SU-DHL-6 (cell line): ENCODE results near the gene STRBP.

Source experiments
- H2AFZ ChIP-seq: fragments of 200-600 bp; sonication (generic); 2 replicates; pipeline ENCODE4 v1.6.1; 2014; ENCODE audit warnings: low read depth, mild to moderate bottlenecking, moderate library complexity, mixed read lengths, antibody characterized with exemption, low read length; ENCODE audit not compliant: severe bottlenecking
- H3F3A ChIP-seq: fragments of 200-600 bp; shearing (Covaris generic); 2 replicates; pipeline ENCODE4 v1.6.0; 2016; ENCODE audit warnings: antibody characterized with exemption, mild to moderate bottlenecking; ENCODE audit not compliant: insufficient read depth
- H3K27ac ChIP-seq: fragments of 200-600 bp; sonication (generic); 2 replicates; pipeline ENCODE4 v1.5.1; 2016; ENCODE audit warnings: low read depth, mild to moderate bottlenecking, low read length, moderate library complexity, mixed read lengths
- H3K27me3 ChIP-seq: fragments of 200-600 bp; sonication (generic), shearing (Covaris generic); 2 replicates; pipeline ENCODE4 v1.6.0; 2014; ENCODE audit warnings: mild to moderate bottlenecking, low read length
- H3K36me3 ChIP-seq: fragments of 200-600 bp; sonication (generic); 2 replicates; pipeline ENCODE4 v1.6.1; 2014; ENCODE audit warnings: mild to moderate bottlenecking, low read length, mixed read lengths
- H3K4me2 ChIP-seq: fragments of 300-600, 200-600 bp; shearing (Covaris generic), sonication (generic); 2 replicates; pipeline ENCODE4 v1.6.0; 2014; ENCODE audit warnings: low read length, low read depth, mild to moderate bottlenecking; ENCODE audit not compliant: poor library complexity, severe bottlenecking
- H3K4me3 ChIP-seq: fragments of 200-600 bp; sonication (generic); 2 replicates; pipeline ENCODE4 v1.5.1; 2014; ENCODE audit warnings: antibody characterized with exemption, low read length, mild to moderate bottlenecking, mixed read lengths; ENCODE audit not compliant: insufficient read depth, poor library complexity, severe bottlenecking
- H3K79me2 ChIP-seq: fragments of 200-600 bp; sonication (generic); 2 replicates; pipeline ENCODE4 v1.6.1; 2014; ENCODE audit warnings: mild to moderate bottlenecking, low read length, moderate library complexity; ENCODE audit not compliant: insufficient read depth
- H3K9ac ChIP-seq: fragments of 200-600 bp; sonication (generic); 2 replicates; pipeline ENCODE4 v1.7.0; 2014; ENCODE audit warnings: mild to moderate bottlenecking, low read length
- H3K9me2 ChIP-seq: fragments of 200-600 bp; sonication (generic); replicated peaks from 2 replicates; pipeline ENCODE4 v1.6.1; 2014; ENCODE audit warnings: low read length; ENCODE audit not compliant: insufficient read depth
- H3K9me3 ChIP-seq: fragments of 200-600 bp; sonication (generic); 2 replicates; pipeline ENCODE4 v1.6.1; 2014; ENCODE audit warnings: low read length, mixed read lengths; ENCODE audit not compliant: insufficient read depth
- H4K20me1 ChIP-seq: fragments of 200-600 bp; sonication (generic); 2 replicates; pipeline ENCODE4 v1.6.1; 2014; ENCODE audit warnings: low read depth, mild to moderate bottlenecking, antibody characterized with exemption, low read length, moderate library complexity, mixed read lengths
- EZH2phosphoT487 ChIP-seq: fragments of 200-600 bp; sonication (generic), shearing (Covaris generic); conservative IDR thresholded peaks from 2 replicates; pipeline ENCODE4 v1.6.1; 2018; ENCODE audit warnings: mild to moderate bottlenecking, antibody characterized with exemption, low read length, moderate library complexity, mixed read lengths
- TF ChIP-seq, protein P1 (sequence below): fragments of 200-600 bp; sonication (generic); IDR thresholded peaks from one replicate; pipeline ENCODE4 v1.5.1; 2017; ENCODE audit warnings: antibody characterized with exemption, mild to moderate bottlenecking, low read length, moderate library complexity; ENCODE audit not compliant: insufficient read depth, poor library complexity, severe bottlenecking

Gene STRBP

DNA sequence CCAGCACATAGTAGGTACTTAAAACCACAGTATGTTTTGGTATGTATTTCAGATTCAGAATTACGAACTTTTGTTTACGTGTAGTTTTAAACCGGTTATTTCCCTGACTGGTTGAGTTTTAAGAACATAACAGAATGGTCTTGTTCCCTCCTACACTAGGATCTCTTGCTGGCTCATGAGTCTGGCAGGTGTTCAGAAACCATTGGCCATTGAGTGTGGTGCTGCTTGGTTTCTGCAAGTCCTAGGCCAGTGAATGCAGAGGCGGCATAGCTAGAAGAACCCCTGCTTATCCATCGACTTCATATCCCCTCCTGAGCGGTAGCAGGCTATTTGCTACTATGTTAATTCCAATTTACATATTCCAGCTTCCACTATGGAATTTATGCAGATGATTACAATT, 169.3 kb downstream of the STRBP start:
- H3K4me2 ChIP-seq = no peak overlapping the region
- H3K9me2 ChIP-seq = no peaks in the 10 kb centered on the region
- no peaks in the 10 kb centered on the region for H3K79me2 ChIP-seq
- H4K20me1 ChIP-seq = no peaks in the 10 kb centered on the region
- H3K36me3 ChIP-seq = peaks cover 14% of the 10 kb centered on the region; the same call in 1 of the 2 replicates
- H3K9me3 ChIP-seq = no peaks in the 10 kb centered on the region
- no peak overlapping the region for H2AFZ ChIP-seq
- no peak overlapping the region for H3K27ac ChIP-seq
- H3K27me3 ChIP-seq = no peaks in the 10 kb centered on the region
- no peak overlapping the region for H3K9ac ChIP-seq
- no peak for TF ChIP-seq EZH2phosphoT487
- TF ChIP-seq, protein P1, sequence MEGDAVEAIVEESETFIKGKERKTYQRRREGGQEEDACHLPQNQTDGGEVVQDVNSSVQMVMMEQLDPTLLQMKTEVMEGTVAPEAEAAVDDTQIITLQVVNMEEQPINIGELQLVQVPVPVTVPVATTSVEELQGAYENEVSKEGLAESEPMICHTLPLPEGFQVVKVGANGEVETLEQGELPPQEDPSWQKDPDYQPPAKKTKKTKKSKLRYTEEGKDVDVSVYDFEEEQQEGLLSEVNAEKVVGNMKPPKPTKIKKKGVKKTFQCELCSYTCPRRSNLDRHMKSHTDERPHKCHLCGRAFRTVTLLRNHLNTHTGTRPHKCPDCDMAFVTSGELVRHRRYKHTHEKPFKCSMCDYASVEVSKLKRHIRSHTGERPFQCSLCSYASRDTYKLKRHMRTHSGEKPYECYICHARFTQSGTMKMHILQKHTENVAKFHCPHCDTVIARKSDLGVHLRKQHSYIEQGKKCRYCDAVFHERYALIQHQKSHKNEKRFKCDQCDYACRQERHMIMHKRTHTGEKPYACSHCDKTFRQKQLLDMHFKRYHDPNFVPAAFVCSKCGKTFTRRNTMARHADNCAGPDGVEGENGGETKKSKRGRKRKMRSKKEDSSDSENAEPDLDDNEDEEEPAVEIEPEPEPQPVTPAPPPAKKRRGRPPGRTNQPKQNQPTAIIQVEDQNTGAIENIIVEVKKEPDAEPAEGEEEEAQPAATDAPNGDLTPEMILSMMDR = no peak
- peaks cover 13% of the 10 kb centered on the region for H3F3A ChIP-seq
- H3K4me3 ChIP-seq = no peak overlapping the region

DNA sequence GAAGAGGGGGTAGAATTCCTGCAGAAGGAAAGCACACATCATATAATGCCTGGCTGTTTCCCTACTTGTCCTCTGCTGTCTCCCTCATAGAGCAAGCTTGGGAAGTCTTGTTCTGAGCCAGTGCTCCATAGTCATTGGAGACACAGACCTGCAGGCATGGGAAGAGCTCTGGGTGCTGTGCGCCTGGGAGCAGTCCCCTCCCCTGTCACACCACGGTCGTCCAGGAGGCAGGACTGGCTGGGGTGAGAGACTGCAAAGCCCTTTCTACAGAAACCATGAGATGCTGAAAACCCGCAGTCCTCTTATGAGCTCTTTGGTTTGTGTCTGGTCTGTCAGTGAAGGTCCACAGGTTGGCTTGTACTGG, 170.3 kb downstream of the STRBP start:
- H3K27ac ChIP-seq = no peak overlapping the region
- peaks cover 6% of the 10 kb centered on the region; the same call in 1 of the 2 replicates for H3F3A ChIP-seq
- no peaks in the 10 kb centered on the region for H3K79me2 ChIP-seq
- peaks cover 19% of the 10 kb centered on the region; the same call in 1 of the 2 replicates for H3K36me3 ChIP-seq
- TF ChIP-seq EZH2phosphoT487 = no peak
- TF ChIP-seq, protein P1 = no peak
- no peaks in the 10 kb centered on the region for H3K27me3 ChIP-seq
- no peaks in the 10 kb centered on the region for H4K20me1 ChIP-seq
- no peak overlapping the region for H3K9ac ChIP-seq
- no peak overlapping the region for H3K4me3 ChIP-seq
- no peaks in the 10 kb centered on the region for H3K9me3 ChIP-seq
- no peak overlapping the region for H2AFZ ChIP-seq
- no peak overlapping the region for H3K4me2 ChIP-seq
- H3K9me2 ChIP-seq = no peaks in the 10 kb centered on the region

DNA sequence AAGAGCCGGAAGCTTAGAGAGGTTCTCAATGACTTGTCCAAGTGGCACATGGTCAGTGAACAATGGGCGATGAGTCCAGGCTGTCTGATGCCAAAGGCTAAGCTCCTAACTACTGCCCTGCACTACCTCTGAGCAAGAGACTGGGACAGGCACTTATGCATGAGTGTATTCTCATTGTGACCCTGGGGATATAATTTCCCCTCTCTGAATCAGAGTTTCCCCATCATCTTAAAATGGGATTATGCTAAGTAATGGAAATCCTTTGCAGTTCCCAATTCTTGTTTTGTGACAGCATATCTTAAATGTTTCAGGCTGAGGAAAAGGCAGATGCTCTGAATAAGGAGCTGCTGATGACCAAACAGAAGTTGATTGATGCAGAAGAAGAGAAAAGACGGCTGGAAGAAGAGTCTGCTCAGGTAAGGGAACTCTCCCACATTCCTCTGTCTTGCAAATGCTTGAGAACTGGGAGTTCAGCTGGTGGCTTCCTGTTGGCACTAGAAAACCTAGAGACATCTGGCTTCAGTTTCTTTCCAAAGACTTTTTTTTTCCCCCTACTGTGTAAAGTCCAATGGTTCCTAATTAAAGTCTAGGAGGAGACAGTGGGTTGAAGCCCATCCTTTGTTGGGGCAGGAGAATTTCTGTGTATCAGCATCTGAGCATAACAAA, 170.8 kb downstream of the STRBP start:
- Histone ChIP-seq H4K20me1 (no peaks in the 10 kb centered on the region), H2AFZ (no peak overlapping the region), H3K9ac (no peak overlapping the region), H3K4me3 (no peak overlapping the region), H3K4me2 (no peak overlapping the region), H3K9me3 (no peaks in the 10 kb centered on the region), H3K79me2 (no peaks in the 10 kb centered on the region), H3K36me3 (peaks cover 19% of the 10 kb centered on the region; the same call in 1 of the 2 replicates), H3K27me3 (no peaks in the 10 kb centered on the region), H3F3A (peaks cover 5% of the 10 kb centered on the region; the same call in 1 of the 2 replicates), H3K27ac (no peak overlapping the region), H3K9me2 (no peaks in the 10 kb centered on the region)
- TF ChIP-seq, protein P1 = no peak
- TF ChIP-seq EZH2phosphoT487 = no peak
